Dendritic cell treated with granulocyte-macrophage colony-stimulating factor and Interleukin-4, amounts not matched to agents 40 ng/mL and 50 ng/mL, for 4 days (primary cell): ENCODE data around the gene SHE.

Experiments
- H3K27ac Mint-ChIP-seq: one replicate; pipeline ENCODE4 v1.8.0; 2022; ENCODE audit warnings: mild to moderate bottlenecking, mixed read lengths
- H3K27me3 Mint-ChIP-seq: one replicate; pipeline ENCODE4 v1.8.0; 2022; ENCODE audit warnings: mild to moderate bottlenecking, mixed read lengths
- H3K36me3 Mint-ChIP-seq: one replicate; pipeline ENCODE4 v1.8.0; 2022; ENCODE audit warnings: low read depth, mixed read lengths
- H3K4me1 Mint-ChIP-seq: one replicate; pipeline ENCODE4 v1.8.0; 2022; ENCODE audit warnings: low read depth, mixed read lengths
- H3K4me3 Mint-ChIP-seq: one replicate; pipeline ENCODE4 v1.8.0; 2022; ENCODE audit warnings: mild to moderate bottlenecking, moderate library complexity, mixed read lengths
- H3K9me3 Mint-ChIP-seq: one replicate; pipeline ENCODE4 v1.8.0; 2022; ENCODE audit warnings: mixed read lengths
- intact Hi-C: fragments of 100-400 bp; cut with micrococcal nuclease; formaldehyde crosslinking; loops from one replicate; pipeline ENCODE4 v1.15.0; 2022

Gene SHE

GRCh38 chr1:154479764-154480421 lies 22.3 kb downstream of the SHE start:
- Mint-ChIP-seq H3K4me3 (no peak overlapping the region), H3K36me3 (no peaks in the 10 kb centered on the region), H3K27me3 (peaks cover 2% of the 10 kb centered on the region), H3K27ac (peak overlapping the region; percentile 18), H3K9me3 (no peaks in the 10 kb centered on the region), H3K4me1 (peaks cover 32% of the 10 kb centered on the region)
- intact Hi-C loops = loop anchor here (1.0 to 5.0 kb wide), 4 partner anchors 37 to 143 kb away; no protein-coding TSS in a partner anchor

GRCh38 chr1:154478639-154479038 lies 23.6 kb downstream of the SHE start:
- peaks cover 40% of the 10 kb centered on the region for H3K4me1 Mint-ChIP-seq

GRCh38 chr1:154478013-154478412 lies 24.2 kb downstream of the SHE start:
- Mint-ChIP-seq H3K27me3 (no peaks in the 10 kb centered on the region), H3K4me1 (peaks cover 40% of the 10 kb centered on the region), H3K27ac (no peak overlapping the region), H3K36me3 (no peaks in the 10 kb centered on the region), H3K4me3 (no peak overlapping the region), H3K9me3 (no peaks in the 10 kb centered on the region)
- intact Hi-C loops = loop anchor here (5.0 kb wide), 2 partner anchors 46 to 141 kb away; no protein-coding TSS in a partner anchor

More at GRCh38 chr1:154478639-154479038, 23.6 kb downstream of the SHE start:
- no peaks in the 10 kb centered on the region for H3K9me3 Mint-ChIP-seq
- intact Hi-C loops = loop anchor here (5.0 kb wide), 2 partner anchors 46 to 141 kb away; no protein-coding TSS in a partner anchor
- H3K27ac Mint-ChIP-seq = no peak overlapping the region
- H3K4me3 Mint-ChIP-seq = no peak overlapping the region
- peaks cover 2% of the 10 kb centered on the region for H3K27me3 Mint-ChIP-seq
- H3K36me3 Mint-ChIP-seq = no peaks in the 10 kb centered on the region

- Mint-ChIP-seq H3K36me3 (no peaks in the 10 kb centered on the region), H3K27ac (no peak overlapping the region), H3K9me3 (no peaks in the 10 kb centered on the region), H3K4me1 (peaks cover 40% of the 10 kb centered on the region), H3K4me3 (no peak overlapping the region), H3K27me3 (no peaks in the 10 kb centered on the region)
- intact Hi-C loops = loop anchor here (5.0 kb wide), 2 partner anchors 44 to 139 kb away; no protein-coding TSS in a partner anchor
These were observed 25.4 kb downstream of the SHE start for GRCh38 chr1:154476791-154477190.

GRCh38 chr1:154474802-154475201 lies 27.4 kb downstream of the SHE start:
- Mint-ChIP-seq H3K27me3 (no peaks in the 10 kb centered on the region), H3K36me3 (peaks cover 2% of the 10 kb centered on the region), H3K4me1 (peaks cover 30% of the 10 kb centered on the region), H3K9me3 (no peaks in the 10 kb centered on the region), H3K4me3 (no peak overlapping the region), H3K27ac (peak overlapping the region; percentile 69)
- intact Hi-C loops = loop anchor here (5.0 kb wide), 2 partner anchors 43 to 138 kb away; no protein-coding TSS in a partner anchor

GRCh38 chr1:154471304-154471703 lies 30.9 kb downstream of the SHE start:
- peaks cover 43% of the 10 kb centered on the region for H3K4me1 Mint-ChIP-seq
- intact Hi-C loops = no loop called here

GRCh38 chr1:154469844-154470560 lies 32.2 kb downstream of the SHE start:
- Mint-ChIP-seq H3K9me3 (no peaks in the 10 kb centered on the region), H3K4me1 (peaks cover 52% of the 10 kb centered on the region), H3K27ac (peak overlapping the region; percentile 38), H3K27me3 (no peaks in the 10 kb centered on the region), H3K36me3 (peaks cover 44% of the 10 kb centered on the region), H3K4me3 (no peak overlapping the region)
- intact Hi-C loops = no loop called here

More at GRCh38 chr1:154471304-154471703, 30.9 kb downstream of the SHE start:
- Mint-ChIP-seq H3K27ac (peak overlapping the region; percentile 38), H3K27me3 (no peaks in the 10 kb centered on the region), H3K36me3 (peaks cover 31% of the 10 kb centered on the region), H3K4me3 (no peak overlapping the region), H3K9me3 (no peaks in the 10 kb centered on the region)

GRCh38 chr1:154468535-154469250 lies 33.5 kb downstream of the SHE start:
- peak overlapping the region; percentile 38 for H3K27ac Mint-ChIP-seq

GRCh38 chr1:154467434-154468102 lies 34.6 kb downstream of the SHE start:
- Mint-ChIP-seq H3K36me3 (peaks cover 52% of the 10 kb centered on the region), H3K4me3 (no peak overlapping the region), H3K27me3 (no peaks in the 10 kb centered on the region), H3K4me1 (peaks cover 62% of the 10 kb centered on the region), H3K9me3 (no peaks in the 10 kb centered on the region), H3K27ac (peak overlapping the region; percentile 95)
- intact Hi-C loops = loop anchor here (2.0 kb wide), 1 partner anchor 61 kb away; no protein-coding TSS in a partner anchor

More at GRCh38 chr1:154468535-154469250, 33.5 kb downstream of the SHE start:
- Mint-ChIP-seq H3K36me3 (peaks cover 52% of the 10 kb centered on the region), H3K27me3 (no peaks in the 10 kb centered on the region), H3K9me3 (no peaks in the 10 kb centered on the region), H3K4me1 (peaks cover 54% of the 10 kb centered on the region), H3K4me3 (no peak overlapping the region)
- intact Hi-C loops = no loop called here

- H3K4me3 Mint-ChIP-seq = no peak overlapping the region
- intact Hi-C loops = loop anchor here (2.0 kb wide), 1 partner anchor 60 kb away; no protein-coding TSS in a partner anchor
- no peaks in the 10 kb centered on the region for H3K9me3 Mint-ChIP-seq
- H3K27me3 Mint-ChIP-seq = no peaks in the 10 kb centered on the region
- H3K27ac Mint-ChIP-seq = peak overlapping the region; percentile 95
- H3K36me3 Mint-ChIP-seq = peaks cover 57% of the 10 kb centered on the region
- peaks cover 66% of the 10 kb centered on the region for H3K4me1 Mint-ChIP-seq
These were observed 35.2 kb downstream of the SHE start for GRCh38 chr1:154466921-154467417.

GRCh38 chr1:154466206-154466605 lies 36.0 kb downstream of the SHE start:
- no peaks in the 10 kb centered on the region for H3K9me3 Mint-ChIP-seq
- intact Hi-C loops = loop anchor here (2.0 kb wide), 1 partner anchor 59 kb away; no protein-coding TSS in a partner anchor
- peaks cover 65% of the 10 kb centered on the region for H3K36me3 Mint-ChIP-seq
- no peaks in the 10 kb centered on the region for H3K27me3 Mint-ChIP-seq
- peak overlapping the region; percentile 55 for H3K4me3 Mint-ChIP-seq
- H3K4me1 Mint-ChIP-seq = peaks cover 72% of the 10 kb centered on the region
- peak overlapping the region; percentile 95 for H3K27ac Mint-ChIP-seq

GRCh38 chr1:154465621-154466195 lies 36.5 kb downstream of the SHE start:
- H3K4me1 Mint-ChIP-seq = peaks cover 76% of the 10 kb centered on the region

More at GRCh38 chr1:154465621-154466195, 36.5 kb downstream of the SHE start:
- Mint-ChIP-seq H3K4me3 (peak overlapping the region; percentile 55), H3K9me3 (no peaks in the 10 kb centered on the region), H3K36me3 (peaks cover 70% of the 10 kb centered on the region), H3K27me3 (no peaks in the 10 kb centered on the region), H3K27ac (peak overlapping the region; percentile 95)
- intact Hi-C loops = loop anchor here (2.0 kb wide), 1 partner anchor 59 kb away; no protein-coding TSS in a partner anchor
